ENCODE results near the gene FARS2. TPM values are rescaled to one million over a fixed set of nuclear protein-coding genes. Genes with fewer than 3 reads are reported as not detected.

FARS2 gene
- total RNA-seq, 1 donor from 2014 or later: 16.5 TPM

- no peak overlapping the region for H3K4me3 ChIP-seq
- H3K36me3 ChIP-seq: no peaks in the 10 kb centered on the region
- no peak for DNase-seq (ENCODE audit: extremely low spot score in 2 of 2)
- no peaks in the 10 kb centered on the region for H3K27me3 ChIP-seq
- H3K9me3 ChIP-seq: peaks cover 6% of the 10 kb centered on the region
- intact Hi-C loops (cut with DNase I): no loop called here
- H3K27ac ChIP-seq: no peak overlapping the region
- TF ChIP-seq, protein P1, sequence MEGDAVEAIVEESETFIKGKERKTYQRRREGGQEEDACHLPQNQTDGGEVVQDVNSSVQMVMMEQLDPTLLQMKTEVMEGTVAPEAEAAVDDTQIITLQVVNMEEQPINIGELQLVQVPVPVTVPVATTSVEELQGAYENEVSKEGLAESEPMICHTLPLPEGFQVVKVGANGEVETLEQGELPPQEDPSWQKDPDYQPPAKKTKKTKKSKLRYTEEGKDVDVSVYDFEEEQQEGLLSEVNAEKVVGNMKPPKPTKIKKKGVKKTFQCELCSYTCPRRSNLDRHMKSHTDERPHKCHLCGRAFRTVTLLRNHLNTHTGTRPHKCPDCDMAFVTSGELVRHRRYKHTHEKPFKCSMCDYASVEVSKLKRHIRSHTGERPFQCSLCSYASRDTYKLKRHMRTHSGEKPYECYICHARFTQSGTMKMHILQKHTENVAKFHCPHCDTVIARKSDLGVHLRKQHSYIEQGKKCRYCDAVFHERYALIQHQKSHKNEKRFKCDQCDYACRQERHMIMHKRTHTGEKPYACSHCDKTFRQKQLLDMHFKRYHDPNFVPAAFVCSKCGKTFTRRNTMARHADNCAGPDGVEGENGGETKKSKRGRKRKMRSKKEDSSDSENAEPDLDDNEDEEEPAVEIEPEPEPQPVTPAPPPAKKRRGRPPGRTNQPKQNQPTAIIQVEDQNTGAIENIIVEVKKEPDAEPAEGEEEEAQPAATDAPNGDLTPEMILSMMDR (IDR thresholded peaks at IDR 0.05): no peak
- TF ChIP-seq POLR2A (IDR thresholded peaks at IDR 0.05) (no peak), POLR2AphosphoS5 (IDR thresholded peaks at IDR 0.05; ENCODE audit: insufficient read depth in 1 of 2, low read depth in 1 of 2) (no peak)
- H3K4me1 ChIP-seq: no peaks in the 10 kb centered on the region
Measured at GRCh38 chr6:5809450-5809849, 548.1 kb downstream of the FARS2 start.

DNA sequence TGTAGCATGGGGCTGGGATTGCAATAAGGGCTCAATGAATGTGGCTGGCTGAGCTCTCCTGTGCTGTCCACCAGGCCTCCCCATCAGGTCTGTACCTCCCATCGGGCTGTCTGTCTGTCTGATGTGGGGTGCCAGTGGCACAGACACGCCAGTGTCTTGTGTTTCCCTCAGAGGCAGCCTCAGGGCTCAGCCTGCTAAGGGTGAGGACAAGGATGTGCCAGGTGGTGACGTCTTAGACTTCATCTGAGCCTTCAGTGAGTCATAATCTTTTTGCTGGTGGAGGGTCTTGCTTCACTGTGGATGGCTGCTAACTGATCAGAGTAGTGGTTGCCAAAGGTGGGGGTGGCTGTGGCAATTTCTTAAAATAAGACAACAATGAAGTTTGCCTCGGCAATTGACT lies 550.7 kb downstream of the FARS2 start:
- Histone ChIP-seq H3K4me1 (no peaks in the 10 kb centered on the region), H3K36me3 (no peaks in the 10 kb centered on the region), H3K27ac (no peak overlapping the region), H3K27me3 (no peaks in the 10 kb centered on the region), H3K9me3 (no peaks in the 10 kb centered on the region), H3K4me3 (no peak overlapping the region)
- intact Hi-C loops (cut with DNase I): no loop called here
- no peak for DNase-seq (ENCODE audit: extremely low spot score in 2 of 2)
- TF ChIP-seq, protein P1 (IDR thresholded peaks at IDR 0.05): no peak
- no peak for TF ChIP-seq POLR2AphosphoS5 (IDR thresholded peaks at IDR 0.05; ENCODE audit: insufficient read depth in 1 of 2, low read depth in 1 of 2)
- TF ChIP-seq POLR2A (IDR thresholded peaks at IDR 0.05): no peak

DNA sequence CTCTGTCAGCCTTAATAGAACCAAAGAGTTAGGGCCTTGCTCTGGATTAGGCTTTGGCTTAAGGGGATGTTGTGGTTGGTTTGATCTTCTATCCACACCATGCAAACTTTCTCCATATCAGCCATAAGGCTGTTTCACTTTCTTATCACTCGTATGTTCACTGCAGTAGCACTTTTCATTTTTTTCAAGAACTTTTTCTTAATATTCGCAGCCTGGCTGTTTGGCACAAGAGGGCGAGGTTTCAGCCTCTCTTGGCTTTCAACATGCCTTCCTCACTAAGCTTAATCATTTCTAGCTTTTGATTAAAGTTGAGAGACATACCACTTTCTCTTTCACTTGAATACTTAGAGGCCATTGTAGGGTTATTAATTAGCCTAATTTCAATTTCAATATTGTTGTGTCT lies 552.3 kb downstream of the FARS2 start:
- intact Hi-C loops (cut with DNase I): no loop called here
- DNase-seq (ENCODE audit: extremely low spot score in 2 of 2): no peak
- no peaks in the 10 kb centered on the region for H3K9me3 ChIP-seq

GRCh38 chr6:5814116-5814515 lies 552.8 kb downstream of the FARS2 start:
- H3K27me3 ChIP-seq: no peaks in the 10 kb centered on the region
- no peak overlapping the region for H3K4me3 ChIP-seq
- TF ChIP-seq POLR2AphosphoS5 (IDR thresholded peaks at IDR 0.05; ENCODE audit: insufficient read depth in 1 of 2, low read depth in 1 of 2): no peak
- intact Hi-C loops (cut with DNase I): no loop called here
- DNase-seq (ENCODE audit: extremely low spot score in 2 of 2): no peak
- no peaks in the 10 kb centered on the region for H3K4me1 ChIP-seq
- no peak overlapping the region for H3K27ac ChIP-seq
- no peaks in the 10 kb centered on the region for H3K36me3 ChIP-seq
- no peaks in the 10 kb centered on the region for H3K9me3 ChIP-seq

More for the DNA sequence above, 552.3 kb downstream of the FARS2 start:
- Histone ChIP-seq H3K4me3 (no peak overlapping the region), H3K27ac (no peak overlapping the region), H3K27me3 (no peaks in the 10 kb centered on the region), H3K4me1 (no peaks in the 10 kb centered on the region), H3K36me3 (no peaks in the 10 kb centered on the region)
- TF ChIP-seq POLR2AphosphoS5 (IDR thresholded peaks at IDR 0.05; ENCODE audit: insufficient read depth in 1 of 2, low read depth in 1 of 2): no peak
- TF ChIP-seq, protein P1 (IDR thresholded peaks at IDR 0.05): no peak
- TF ChIP-seq POLR2A (IDR thresholded peaks at IDR 0.05): no peak

GRCh38 chr6:5814901-5815300 lies 553.6 kb downstream of the FARS2 start:
- TF ChIP-seq POLR2A (IDR thresholded peaks at IDR 0.05) (no peak), POLR2AphosphoS5 (IDR thresholded peaks at IDR 0.05; ENCODE audit: insufficient read depth in 1 of 2, low read depth in 1 of 2) (no peak)
- TF ChIP-seq, protein P1 (IDR thresholded peaks at IDR 0.05): no peak
- Histone ChIP-seq H3K4me1 (no peaks in the 10 kb centered on the region), H3K27ac (no peak overlapping the region), H3K27me3 (no peaks in the 10 kb centered on the region), H3K4me3 (no peak overlapping the region), H3K36me3 (no peaks in the 10 kb centered on the region), H3K9me3 (no peaks in the 10 kb centered on the region)
- no peak for DNase-seq (ENCODE audit: extremely low spot score in 2 of 2)
- intact Hi-C loops (cut with DNase I): no loop called here

Data from vagina (tissue), 2 donors.